PC-9 (cell line): ENCODE measurements around the gene ELOA.

Experiments
- EZH2 ChIP-seq: fragments of 200-600 bp; sonication (generic); IDR thresholded peaks from 2 replicates; pipeline ENCODE4 v1.8.0; 2017; ENCODE audit warnings: antibody characterized with exemption, low read depth
- TF ChIP-seq, protein P1 (sequence below): fragments of 200-600 bp; sonication (generic); conservative IDR thresholded peaks from 2 replicates; pipeline ENCODE4 v1.6.1; 2017; ENCODE audit warnings: mixed run types, antibody characterized with exemption, mild to moderate bottlenecking, moderate library complexity

DNA sequence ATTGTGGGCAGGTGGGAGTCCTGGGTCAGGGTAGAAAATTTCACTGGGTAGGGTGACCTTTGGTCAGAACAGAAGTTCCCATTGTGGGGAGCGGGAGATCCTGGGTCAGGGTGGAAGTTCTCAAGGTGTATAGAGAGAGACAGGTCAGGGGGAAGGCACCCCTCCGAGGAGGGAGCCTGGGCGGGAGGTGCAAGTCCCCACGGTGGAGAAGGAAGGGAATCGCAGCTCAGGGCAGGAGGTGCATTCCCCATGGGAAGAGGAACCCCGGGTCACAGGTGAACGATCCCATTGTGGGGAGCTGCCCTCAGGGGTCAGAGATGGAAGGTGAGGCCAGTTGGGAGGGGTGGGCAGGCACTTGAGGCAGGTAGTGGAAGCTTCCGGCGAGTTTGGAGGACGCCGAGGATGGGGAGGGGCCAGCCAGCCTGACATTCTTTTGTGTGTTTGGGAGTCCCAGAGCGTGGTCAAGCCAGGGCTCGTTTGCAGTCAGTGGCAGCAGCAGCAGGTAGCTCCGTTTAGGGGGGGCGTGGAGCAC is 48.3 kb downstream of the ELOA start:
- TF ChIP-seq, protein P1, sequence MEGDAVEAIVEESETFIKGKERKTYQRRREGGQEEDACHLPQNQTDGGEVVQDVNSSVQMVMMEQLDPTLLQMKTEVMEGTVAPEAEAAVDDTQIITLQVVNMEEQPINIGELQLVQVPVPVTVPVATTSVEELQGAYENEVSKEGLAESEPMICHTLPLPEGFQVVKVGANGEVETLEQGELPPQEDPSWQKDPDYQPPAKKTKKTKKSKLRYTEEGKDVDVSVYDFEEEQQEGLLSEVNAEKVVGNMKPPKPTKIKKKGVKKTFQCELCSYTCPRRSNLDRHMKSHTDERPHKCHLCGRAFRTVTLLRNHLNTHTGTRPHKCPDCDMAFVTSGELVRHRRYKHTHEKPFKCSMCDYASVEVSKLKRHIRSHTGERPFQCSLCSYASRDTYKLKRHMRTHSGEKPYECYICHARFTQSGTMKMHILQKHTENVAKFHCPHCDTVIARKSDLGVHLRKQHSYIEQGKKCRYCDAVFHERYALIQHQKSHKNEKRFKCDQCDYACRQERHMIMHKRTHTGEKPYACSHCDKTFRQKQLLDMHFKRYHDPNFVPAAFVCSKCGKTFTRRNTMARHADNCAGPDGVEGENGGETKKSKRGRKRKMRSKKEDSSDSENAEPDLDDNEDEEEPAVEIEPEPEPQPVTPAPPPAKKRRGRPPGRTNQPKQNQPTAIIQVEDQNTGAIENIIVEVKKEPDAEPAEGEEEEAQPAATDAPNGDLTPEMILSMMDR, result no peak
- no peak for TF ChIP-seq EZH2
